ENCODE data around the gene CDHR2.
"Not testable (repeated sequence)": the region's sequence is repeated elsewhere in the genome, so short reads cannot be mapped to it uniquely, and the experiment has no call there.

CDHR2 gene

GRCh38 chr5:176549871-176550270, 729 bp downstream of the CDHR2 start:
- no peaks in the 10 kb centered on the region for H3K27me3 ChIP-seq
- no peaks in the 10 kb centered on the region for H3K36me3 ChIP-seq
- no peak for TF ChIP-seq Cebpa-rat (IDR thresholded peaks at IDR 0.05)
- peak overlapping the region; percentile 74 for H3K4me2 ChIP-seq
- no peaks in the 10 kb centered on the region for H3K9me3 ChIP-seq
- no peak overlapping the region for H3K27ac ChIP-seq
- peaks cover 56% of the 10 kb centered on the region for H3K4me1 ChIP-seq
- no peak overlapping the region for H3K4me3 ChIP-seq
- no peaks in the 10 kb centered on the region for H4K20me1 ChIP-seq
- H3K9ac ChIP-seq: no peak overlapping the region

GRCh38 chr5:176550275-176550831, 1.2 kb downstream of the CDHR2 start:
- H3K4me1 ChIP-seq: peaks cover 56% of the 10 kb centered on the region
- H3K36me3 ChIP-seq: no peaks in the 10 kb centered on the region
- TF ChIP-seq Cebpa-rat (IDR thresholded peaks at IDR 0.05): no peak
- H4K20me1 ChIP-seq: no peaks in the 10 kb centered on the region
- no peaks in the 10 kb centered on the region for H3K27me3 ChIP-seq
- peak overlapping the region; percentile 74 for H3K4me2 ChIP-seq
- no peak overlapping the region for H3K9ac ChIP-seq
- no peak overlapping the region for H3K4me3 ChIP-seq
- no peak overlapping the region; the same call in 1 of the 2 replicates for H3K27ac ChIP-seq
- no peaks in the 10 kb centered on the region for H3K9me3 ChIP-seq

- peaks cover 59% of the 10 kb centered on the region for H3K4me1 ChIP-seq
Observed at GRCh38 chr5:176550937-176551336, 1.8 kb downstream of the CDHR2 start.

DNA sequence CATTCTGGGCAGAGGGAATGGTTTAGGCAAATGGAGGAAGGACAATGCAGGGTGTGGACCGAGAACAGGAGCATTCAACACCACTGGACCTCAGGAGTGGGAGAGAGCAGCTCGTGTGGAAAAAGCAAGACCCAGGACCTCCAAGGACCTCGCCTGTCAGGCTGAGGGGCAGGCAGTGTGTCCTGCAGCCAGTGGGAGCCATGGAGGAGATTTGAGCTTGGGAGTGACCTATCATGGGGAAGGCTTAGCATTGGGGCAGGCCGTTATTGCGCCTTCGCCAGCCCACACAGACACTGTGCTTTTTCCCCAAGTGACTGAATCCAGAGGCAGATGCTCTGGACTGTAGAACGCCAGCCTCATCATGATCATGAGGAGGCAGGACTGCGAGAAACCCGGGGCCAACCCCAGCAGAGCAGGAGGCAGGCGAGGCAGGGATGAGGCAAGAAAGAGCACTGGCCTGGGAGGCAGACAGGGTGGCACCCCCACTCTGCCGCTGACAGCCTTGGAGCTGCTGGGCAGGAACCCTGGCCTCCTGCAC, 3.3 kb downstream of the CDHR2 start:
- Histone ChIP-seq H3K36me3 (no peaks in the 10 kb centered on the region), H3K4me3 (no peak overlapping the region), H3K9ac (no peak overlapping the region), H3K27ac (no peak overlapping the region), H3K4me1 (peaks cover 72% of the 10 kb centered on the region), H3K27me3 (no peaks in the 10 kb centered on the region), H3K9me3 (no peaks in the 10 kb centered on the region), H4K20me1 (no peaks in the 10 kb centered on the region), H3K4me2 (no peak overlapping the region)
- no peak for TF ChIP-seq Cebpa-rat (IDR thresholded peaks at IDR 0.05)

More at GRCh38 chr5:176550937-176551336, 1.8 kb downstream of the CDHR2 start:
- H3K4me3 ChIP-seq, H3K9ac ChIP-seq, H4K20me1 ChIP-seq, H3K36me3 ChIP-seq, H3K27me3 ChIP-seq, H3K27ac ChIP-seq, H3K9me3 ChIP-seq: not testable (repeated sequence)
- H3K4me2 ChIP-seq: peak overlapping the region; percentile 74

DNA sequence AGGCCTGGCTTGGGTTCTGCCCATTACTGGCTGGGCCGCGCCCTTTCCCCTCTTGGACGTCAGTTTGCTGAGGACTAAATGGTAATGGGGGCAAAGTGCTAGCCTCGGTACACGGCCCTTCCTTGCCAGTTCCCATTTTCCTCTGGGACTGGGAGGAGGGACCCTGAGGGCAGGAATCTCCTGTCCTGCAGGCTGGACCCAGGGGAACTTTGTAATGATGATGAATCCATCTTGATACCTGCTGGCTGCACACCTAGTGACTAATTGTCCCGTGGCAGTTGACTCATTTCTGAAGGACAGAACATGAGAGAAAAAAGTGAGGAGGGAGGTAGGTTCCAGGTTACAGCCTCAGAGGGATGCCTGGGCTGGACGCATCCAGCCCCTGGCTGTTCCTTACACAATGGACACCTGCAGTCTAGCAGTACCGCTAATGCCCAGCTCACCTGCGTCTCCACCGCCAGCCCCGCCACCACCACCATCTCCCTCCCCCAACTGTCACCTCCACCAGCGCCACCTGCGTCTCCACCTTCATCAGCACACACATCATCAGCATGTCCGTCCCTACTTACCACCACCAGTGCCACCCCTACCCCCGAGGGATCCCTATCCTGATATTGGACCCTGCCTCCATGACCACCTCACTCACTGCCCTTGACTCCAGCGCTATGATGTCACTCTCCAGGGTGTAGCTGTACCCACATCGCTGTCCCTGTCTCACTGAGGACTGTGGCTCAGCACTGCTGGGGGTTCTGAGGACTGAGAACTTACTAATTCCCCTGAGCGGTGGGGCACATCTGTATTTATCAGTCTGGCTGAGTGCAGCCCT, 4.3 kb downstream of the CDHR2 start:
- Histone ChIP-seq H3K36me3 (no peaks in the 10 kb centered on the region), H3K4me2 (peak overlapping the region; percentile 72), H3K9me3 (no peaks in the 10 kb centered on the region), H3K9ac (no peak overlapping the region), H3K27ac (no peak overlapping the region), H3K27me3 (no peaks in the 10 kb centered on the region), H4K20me1 (no peaks in the 10 kb centered on the region), H3K4me1 (peaks cover 75% of the 10 kb centered on the region), H3K4me3 (no peak overlapping the region)
- no peak for TF ChIP-seq Cebpa-rat (IDR thresholded peaks at IDR 0.05)

DNA sequence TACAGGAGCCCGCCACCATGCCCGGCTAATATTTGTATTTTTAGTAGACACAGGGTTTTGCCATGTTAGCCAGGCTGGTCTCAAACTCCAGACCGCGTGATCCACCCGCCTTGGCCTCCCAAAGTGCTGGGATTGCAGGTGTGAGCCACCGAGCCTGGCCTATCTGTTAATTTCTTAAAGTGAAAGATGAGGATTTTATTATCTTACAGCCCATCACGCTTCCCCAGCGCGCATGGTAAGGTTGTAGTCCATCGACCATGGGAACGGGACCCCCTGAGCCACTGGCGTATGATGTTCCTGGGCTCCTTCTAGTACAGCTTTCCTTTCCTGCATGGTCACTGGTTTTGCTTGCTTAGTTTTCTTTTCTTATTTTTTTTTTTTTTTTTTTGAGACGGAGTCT, 8.7 kb downstream of the CDHR2 start:
- Histone ChIP-seq H3K4me2 (peak overlapping the region; percentile 51; the same call in 1 of the 2 replicates), H3K4me3 (no peak overlapping the region), H3K27ac (no peak overlapping the region), H3K36me3 (no peaks in the 10 kb centered on the region), H3K9me3 (0 out of 2 replicates have a peak, but pooled peaks cover 4% of the 10 kb centered on the region), H3K4me1 (peaks cover 69% of the 10 kb centered on the region), H3K9ac (no peak overlapping the region), H3K27me3 (no peaks in the 10 kb centered on the region), H4K20me1 (no peaks in the 10 kb centered on the region)
- TF ChIP-seq Cebpa-rat (IDR thresholded peaks at IDR 0.05): no peak

DNA sequence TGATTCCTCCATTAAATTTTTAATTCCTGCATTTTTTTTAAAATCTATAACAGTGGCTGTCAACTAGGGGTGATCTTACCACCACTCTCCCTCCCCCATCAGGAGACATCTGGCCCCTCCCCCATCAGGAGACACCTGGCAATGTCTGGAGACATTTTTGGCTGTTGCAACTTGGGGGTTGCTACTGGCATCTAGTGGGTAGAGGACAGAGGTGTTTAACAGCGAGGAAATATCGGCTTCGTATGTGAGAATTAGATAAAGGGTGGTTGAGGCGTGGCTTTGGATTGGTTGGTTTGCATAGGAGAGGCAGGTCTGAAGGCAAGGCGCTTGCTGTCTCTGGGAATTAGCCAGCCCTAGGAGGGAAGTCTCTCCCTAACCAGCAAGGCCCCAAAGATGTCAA, 10.5 kb downstream of the CDHR2 start:
- Histone ChIP-seq H3K27ac (no peak overlapping the region), H3K9me3 (0 out of 2 replicates have a peak, but pooled peaks cover 4% of the 10 kb centered on the region), H3K36me3 (no peaks in the 10 kb centered on the region), H3K4me2 (peak overlapping the region; percentile 38), H3K4me3 (no peak overlapping the region), H3K4me1 (peaks cover 53% of the 10 kb centered on the region), H4K20me1 (no peaks in the 10 kb centered on the region), H3K27me3 (no peaks in the 10 kb centered on the region), H3K9ac (no peak overlapping the region)
- TF ChIP-seq Cebpa-rat (IDR thresholded peaks at IDR 0.05): no peak

DNA sequence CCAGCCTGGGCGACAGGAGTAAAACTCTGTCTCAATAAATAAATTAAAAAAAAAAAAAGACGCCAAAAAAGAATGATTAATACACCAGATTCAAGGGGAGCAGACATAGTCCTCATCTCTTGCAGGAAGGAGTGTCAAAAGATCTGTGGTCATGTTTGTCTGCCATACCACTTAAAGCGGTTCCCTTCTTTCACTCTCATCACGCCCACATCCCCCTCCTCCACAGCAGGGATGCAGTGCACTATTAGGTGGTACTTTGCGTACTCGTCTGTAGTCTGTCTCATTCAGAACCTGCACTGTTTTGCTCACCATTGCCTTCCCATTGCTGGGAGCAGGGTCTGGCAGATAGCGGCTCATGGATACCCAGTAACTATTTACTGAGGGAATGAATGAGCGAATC, 11.2 kb downstream of the CDHR2 start:
- Histone ChIP-seq H3K27me3 (no peaks in the 10 kb centered on the region), H3K4me1 (peaks cover 46% of the 10 kb centered on the region), H3K9me3 (0 out of 2 replicates have a peak, but pooled peaks cover 4% of the 10 kb centered on the region), H3K9ac (no peak overlapping the region), H3K27ac (no peak overlapping the region), H3K36me3 (no peaks in the 10 kb centered on the region), H3K4me2 (peak overlapping the region; percentile 38), H4K20me1 (no peaks in the 10 kb centered on the region), H3K4me3 (no peak overlapping the region)
- no peak for TF ChIP-seq Cebpa-rat (IDR thresholded peaks at IDR 0.05)

DNA sequence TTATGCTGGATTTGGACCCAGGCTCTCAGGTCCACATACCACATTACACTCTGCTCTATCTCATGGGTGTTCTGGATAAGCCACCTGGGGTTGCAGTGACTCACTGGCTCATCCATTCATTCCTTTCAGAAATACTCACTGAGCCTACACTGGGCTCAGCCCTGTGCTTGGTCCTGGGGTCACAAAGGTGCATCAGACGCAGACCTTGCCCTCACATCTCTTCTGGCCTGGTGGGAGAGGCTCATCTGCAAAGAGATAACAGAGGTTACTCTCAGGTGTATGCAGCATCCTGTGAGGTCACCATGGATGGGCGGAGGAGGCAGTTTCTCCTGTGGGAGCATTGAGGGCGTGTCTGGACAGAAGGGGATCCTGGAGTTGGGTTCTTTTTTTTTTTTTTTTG, 12.1 kb downstream of the CDHR2 start:
- H3K4me2 ChIP-seq: no peak overlapping the region
- 0 out of 2 replicates have a peak, but pooled peaks cover 4% of the 10 kb centered on the region for H3K9me3 ChIP-seq
- no peaks in the 10 kb centered on the region for H3K27me3 ChIP-seq
- peaks cover 37% of the 10 kb centered on the region for H3K4me1 ChIP-seq
- no peak overlapping the region for H3K4me3 ChIP-seq
- no peaks in the 10 kb centered on the region for H4K20me1 ChIP-seq
- no peak overlapping the region for H3K27ac ChIP-seq
- TF ChIP-seq Cebpa-rat (IDR thresholded peaks at IDR 0.05): no peak
- no peak overlapping the region for H3K9ac ChIP-seq
- no peaks in the 10 kb centered on the region for H3K36me3 ChIP-seq

GRCh38 chr5:176562189-176562588, 13.0 kb downstream of the CDHR2 start:
- Histone ChIP-seq H3K4me3 (no peak overlapping the region), H4K20me1 (no peaks in the 10 kb centered on the region), H3K4me1 (peaks cover 29% of the 10 kb centered on the region), H3K27me3 (no peaks in the 10 kb centered on the region), H3K36me3 (no peaks in the 10 kb centered on the region), H3K9ac (no peak overlapping the region), H3K27ac (no peak overlapping the region), H3K9me3 (0 out of 2 replicates have a peak, but pooled peaks cover 9% of the 10 kb centered on the region), H3K4me2 (no peak overlapping the region)
- no peak for TF ChIP-seq Cebpa-rat (IDR thresholded peaks at IDR 0.05)

Data from BLaER1 (cell line).